Thoracic aorta (tissue), 2 donors: ENCODE measurements around the gene SAMD8. TPM values are rescaled to one million over a fixed set of nuclear protein-coding genes. Genes with fewer than 3 reads are reported as not detected.

ENCODE experiments used
- ATAC-seq: fragments of 150-250 bp; one replicate; pipeline ENCODE4 v1.8.0; 2017; ENCODE audit warnings: low read depth; ENCODE audit not compliant: insufficient number of reproducible peaks, low FRiP score
- DNase-seq: peaks from one replicate; pipeline ENCODE4 v3.0.0-alpha.2; 2020; ENCODE audit warnings: low spot score
- H3K27ac ChIP-seq, 2 donors: fragments of 200-600 bp; sonication (generic); 1 replicate in 1 of 2; 2 replicates in 1 of 2; pipeline ENCODE4 v1.5.1; 2016; ENCODE audit warnings: mild to moderate bottlenecking in 2 of 2, moderate library complexity in 2 of 2
- H3K27me3 ChIP-seq: fragments of 200-600 bp; sonication (generic); replicated peaks from 2 replicates; pipeline ENCODE4 v1.6.0; 2016; ENCODE audit warnings: mild to moderate bottlenecking; ENCODE audit not compliant: insufficient read depth
- H3K36me3 ChIP-seq: fragments of 200-600 bp; sonication (generic); one replicate; pipeline ENCODE4 v1.5.1; 2016
- H3K4me1 ChIP-seq, 2 donors: fragments of 200-600 bp; sonication (generic); 1 replicate in 1 of 2; 2 replicates in 1 of 2; pipeline versions ENCODE4 v1.5.1 to v1.6.0; 2016; ENCODE audit warnings: low read depth in 2 of 2, mild to moderate bottlenecking in 1 of 2; ENCODE audit not compliant: control insufficient read depth in 1 of 2
- H3K4me3 ChIP-seq: fragments of 200-600 bp; sonication (generic); 2 replicates; pipeline ENCODE4 v1.5.1; 2016; ENCODE audit warnings: mild to moderate bottlenecking
- H3K9me3 ChIP-seq: fragments of 200-600 bp; sonication (generic); 2 replicates; pipeline ENCODE4 v1.5.1; 2016
- CTCF ChIP-seq: fragments of 200-600 bp; sonication (generic); IDR thresholded peaks from one replicate; pipeline ENCODE4 v1.5.1; 2019; ENCODE audit warnings: antibody characterized with exemption
- total RNA-seq, 2 donors: library from RNA; depleted of rRNA; stranded (reverse); fragments of >200 nt; gene quantifications; one replicate each; pipeline versions ENCODE4 v1.1.0 to v1.2.3, GENCODE V29; 2016

Gene SAMD8
- total RNA-seq, 2 donors from 2014 or later: 22.7 to 51.5 TPM

GRCh38 chr10:75228278-75228677 lies 116.8 kb downstream of the SAMD8 start:
- no peaks in the 10 kb centered on the region for H3K27me3 ChIP-seq
- ATAC-seq (no peak), DNase-seq (no peak)
- TF ChIP-seq CTCF: no peak
- H3K27ac ChIP-seq: peak overlapping the region in 1 of 2 donors; percentile 49
- H3K9me3 ChIP-seq: no peaks in the 10 kb centered on the region
- H3K4me1 ChIP-seq: peaks cover 32 to 66% of the 10 kb centered on the region in 2 donors
- no peak overlapping the region for H3K4me3 ChIP-seq
- H3K36me3 ChIP-seq: peaks cover 19% of the 10 kb centered on the region

GRCh38 chr10:75228834-75229233 lies 117.4 kb downstream of the SAMD8 start:
- Histone ChIP-seq H3K36me3 (peaks cover 14% of the 10 kb centered on the region), H3K27ac (peak overlapping the region in 1 of 2 donors; percentile 49), H3K4me1 (peaks cover 32 to 60% of the 10 kb centered on the region in 2 donors), H3K9me3 (no peaks in the 10 kb centered on the region), H3K4me3 (no peak overlapping the region), H3K27me3 (no peaks in the 10 kb centered on the region)
- no peak for TF ChIP-seq CTCF
- ATAC-seq (no peak), DNase-seq (no peak)

DNA sequence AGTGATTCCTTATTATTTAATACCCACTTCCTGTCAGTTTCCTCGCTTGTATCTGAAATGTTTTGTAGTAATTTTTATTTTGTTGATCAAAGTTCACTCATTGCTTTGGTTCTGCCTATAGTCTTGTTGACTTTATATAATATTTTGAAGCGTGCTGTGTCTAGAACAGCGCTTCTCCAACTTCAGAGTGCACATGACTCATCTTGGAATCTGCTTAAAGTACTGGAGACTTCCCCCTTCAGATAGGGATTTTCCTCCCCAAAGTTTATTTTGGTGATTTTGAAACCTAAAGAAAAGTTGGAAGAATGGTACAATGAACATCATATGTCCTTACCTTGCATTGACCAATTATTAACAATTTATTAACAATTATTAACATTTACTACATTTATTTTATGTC lies 118.5 kb downstream of the SAMD8 start:
- H3K4me3 ChIP-seq: no peak overlapping the region
- TF ChIP-seq CTCF: no peak
- no peak for ATAC-seq
- no peak for DNase-seq
- no peaks in the 10 kb centered on the region for H3K9me3 ChIP-seq
- H3K4me1 ChIP-seq: peaks cover 24 to 52% of the 10 kb centered on the region in 2 donors
- peaks cover 9% of the 10 kb centered on the region for H3K36me3 ChIP-seq
- no peaks in the 10 kb centered on the region for H3K27me3 ChIP-seq
- H3K27ac ChIP-seq: peak overlapping the region in 1 of 2 donors; percentile 49

DNA sequence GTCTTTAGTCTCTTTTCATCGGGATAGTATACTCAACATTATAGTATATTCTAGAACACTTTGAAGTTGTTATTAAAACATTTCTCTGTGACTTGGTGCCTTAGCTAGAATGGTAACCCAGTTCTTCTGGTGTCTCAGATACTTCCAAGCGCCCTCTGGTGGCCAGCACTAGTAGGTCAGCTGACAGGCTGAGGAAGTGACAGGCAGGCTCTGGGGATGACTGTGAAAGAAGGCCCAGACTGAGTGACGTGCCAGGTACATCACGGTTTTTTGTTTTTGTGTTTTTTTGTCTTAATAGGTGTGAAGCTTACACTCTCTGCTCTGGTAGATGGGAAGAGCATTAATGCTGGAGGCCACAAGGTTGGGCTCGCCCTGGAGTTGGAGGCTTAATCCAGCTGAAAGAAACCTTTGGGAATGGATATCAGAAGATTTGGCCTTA lies 119.2 kb downstream of the SAMD8 start:
- peaks cover 9% of the 10 kb centered on the region for H3K36me3 ChIP-seq
- ATAC-seq (no peak), DNase-seq (peak; percentile 84)
- H3K4me3 ChIP-seq: no peak overlapping the region
- peak; percentile 93 for TF ChIP-seq CTCF
- peaks cover 20 to 52% of the 10 kb centered on the region in 2 donors for H3K4me1 ChIP-seq
- peak overlapping the region in 1 of 2 donors; percentile 29 for H3K27ac ChIP-seq
- H3K27me3 ChIP-seq: no peaks in the 10 kb centered on the region
- H3K9me3 ChIP-seq: no peaks in the 10 kb centered on the region

Other genes starting within 250 kb of the SAMD8 start
- gene VDAC2, start 99.1 kb downstream of the SAMD8 start, total RNA-seq: 10 to 100 TPM; 93.3 to 98.0 TPM
- gene COMTD1, start 124.3 kb downstream of the SAMD8 start, total RNA-seq: 10 to 100 TPM; 19.0 to 35.6 TPM